Sigmoid colon (tissue), 7 donors: Measurements from ENCODE around the gene ME3. TPM values are rescaled to one million over a fixed set of nuclear protein-coding genes. Genes with fewer than 3 reads are reported as not detected.

Experiments used
- DNase-seq: peaks from one replicate; pipeline ENCODE4 v3.0.0-alpha.2; 2019
- H3K27ac ChIP-seq, 4 donors: fragments of 200-600 bp; sonication (generic); one replicate each; pipeline ENCODE4 v1.5.1; 2016 to 2019; ENCODE audit warnings: mild to moderate bottlenecking in 1 of 4
- H3K27me3 ChIP-seq, 3 donors: fragments of 200-600 bp; sonication (generic); one replicate each; pipeline ENCODE4 v1.5.1; 2019; ENCODE audit warnings: mild to moderate bottlenecking in 1 of 3
- H3K36me3 ChIP-seq, 4 donors: fragments of 200-600 bp; sonication (generic); one replicate each; pipeline ENCODE4 v1.5.1; 2016 to 2019
- H3K4me1 ChIP-seq, 4 donors: fragments of 200-600 bp; sonication (generic); one replicate each; pipeline ENCODE4 v1.5.1; 2017 to 2019
- H3K4me3 ChIP-seq, 4 donors: fragments of 200-600 bp; sonication (generic); one replicate each; pipeline ENCODE4 v1.5.1; 2017 to 2019; ENCODE audit warnings: mild to moderate bottlenecking in 2 of 4, moderate library complexity in 1 of 4
- H3K9me3 ChIP-seq, 4 donors: fragments of 200-600 bp in 3 of 4; sonication (generic) in 3 of 4; one replicate each; pipeline versions ENCODE4 v1.5.1 to v1.6.1; 2013 to 2019
- EP300 ChIP-seq, 4 donors: sonication (generic); formaldehyde crosslinking; IDR thresholded peaks; one replicate each; pipeline ENCODE4 v1.6.1; 2017; ENCODE audit warnings: antibody characterized with exemption in 4 of 4
- POLR2A ChIP-seq, 2 donors: fragments of 450-650 bp; IDR thresholded peaks; one replicate each; pipeline ENCODE4 v1.6.1; 2016; ENCODE audit warnings: antibody characterized with exemption in 2 of 2, mild to moderate bottlenecking in 2 of 2, moderate library complexity in 2 of 2
- POLR2AphosphoS5 ChIP-seq, 4 donors: sonication (generic); formaldehyde crosslinking; IDR thresholded peaks; one replicate each; pipeline ENCODE4 v1.6.1; 2017; ENCODE audit warnings: antibody characterized with exemption in 4 of 4
- WGBS, 2 donors: extraction: QIAGEN DNeasy Blood & Tissue Kit; methylation state at CpG; one replicate each; pipeline ENCODE4 v1.1.7; 2013; 5-methylcytosine and 5-hydroxymethylcytosine counted together
- intact Hi-C: fragments of 100-400 bp; cut with DNase I; formaldehyde crosslinking; loops from one replicate; pipeline ENCODE4 v1.15.1; 2023
- polyA plus RNA-seq, 3 donors: library from polyadenylated mRNA; stranded (reverse); fragments of 200-250 nt; gene quantifications; one replicate each; pipeline ENCODE4 v1.2.3, GENCODE V29; 2013
- total RNA-seq, 4 donors: library from RNA; depleted of rRNA; stranded (reverse); fragments of >200 nt; gene quantifications; one replicate each; pipeline ENCODE4 v1.1.0, GENCODE V29; 2016
- TF ChIP-seq, protein P1 (sequence below), 4 experiments: fragments of 450-650 bp in 3 of 4; fragments of 200-600 bp in 1 of 4; IDR thresholded peaks; one replicate each; pipeline ENCODE4 v1.5.1; 2016 to 2019; ENCODE audit warnings: antibody characterized with exemption in 4 of 4, mild to moderate bottlenecking in 3 of 4, moderate library complexity in 2 of 4
- donor health status: healthy with polysubstance abuse.
- donor health status: Bipolar disorder and iron deficiency.
- donor health status: healthy.

Gene ME3
- total RNA-seq, result 10 to 100 TPM; 25.5 to 53.2 (median 37.0) TPM
- 10 to 100 TPM in 2 of 3 donors, 1 to 10 TPM in 1; 7.8 to 13.6 (median 10.9) TPM for polyA plus RNA-seq

DNA sequence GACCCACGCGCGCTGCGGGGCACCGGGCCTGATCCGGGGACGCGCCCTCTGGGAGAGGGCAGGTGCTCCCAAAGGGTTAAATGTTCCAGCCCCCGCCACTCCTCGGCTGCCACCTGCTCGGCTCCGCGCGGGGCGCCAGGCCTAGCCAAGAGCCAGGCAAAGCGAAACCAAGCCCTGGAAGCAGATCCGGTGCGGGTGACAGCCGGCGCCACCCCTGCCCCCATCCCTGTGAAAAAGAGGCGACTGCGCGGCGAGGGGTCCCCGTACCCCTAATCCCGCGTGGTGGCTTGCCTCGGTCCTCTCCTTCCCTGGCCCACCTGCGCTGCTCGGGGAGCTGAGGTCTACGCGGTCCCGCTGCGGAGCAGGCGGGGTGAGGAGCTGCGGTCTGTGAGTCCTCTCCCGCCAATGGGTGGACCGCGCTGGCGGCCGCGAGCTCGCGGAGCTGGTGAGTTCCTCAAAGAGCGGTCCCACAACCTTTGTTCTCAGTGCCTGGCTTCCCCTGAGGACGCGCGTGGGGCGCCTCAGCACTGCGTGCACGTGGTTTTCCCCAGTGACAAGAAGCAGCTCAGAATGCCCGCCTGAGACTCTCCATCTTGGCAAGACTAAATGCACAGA, at the start of gene ME3:
ME3 (minus strand) TSS at position 610 of the 615 bp plus-strand sequence.
- Histone ChIP-seq H3K36me3 (no peaks in the 10 kb centered on the region), H3K27ac (peak within 1 kb of the TSS; percentile 88 to 98 (median 92)), H3K4me1 (peaks cover 0 to 73% (median 50%) of the 10 kb centered on the region in 4 donors), H3K9me3 (no peaks in the 10 kb centered on the region), H3K4me3 (peak within 1 kb of the TSS; percentile 51 to 75 (median 69)), H3K27me3 (no peaks in the 10 kb centered on the region)
- TF ChIP-seq EP300 (IDR thresholded peaks at IDR 0.05) (peak in 1 of 4 donors; percentile 31), POLR2A (IDR thresholded peaks at IDR 0.05) (peak in 1 of 2 donors; percentile 27), POLR2AphosphoS5 (IDR thresholded peaks at IDR 0.05) (peak in 3 of 4 donors; percentile 25 to 76 (median 35))
- TF ChIP-seq, protein P1, sequence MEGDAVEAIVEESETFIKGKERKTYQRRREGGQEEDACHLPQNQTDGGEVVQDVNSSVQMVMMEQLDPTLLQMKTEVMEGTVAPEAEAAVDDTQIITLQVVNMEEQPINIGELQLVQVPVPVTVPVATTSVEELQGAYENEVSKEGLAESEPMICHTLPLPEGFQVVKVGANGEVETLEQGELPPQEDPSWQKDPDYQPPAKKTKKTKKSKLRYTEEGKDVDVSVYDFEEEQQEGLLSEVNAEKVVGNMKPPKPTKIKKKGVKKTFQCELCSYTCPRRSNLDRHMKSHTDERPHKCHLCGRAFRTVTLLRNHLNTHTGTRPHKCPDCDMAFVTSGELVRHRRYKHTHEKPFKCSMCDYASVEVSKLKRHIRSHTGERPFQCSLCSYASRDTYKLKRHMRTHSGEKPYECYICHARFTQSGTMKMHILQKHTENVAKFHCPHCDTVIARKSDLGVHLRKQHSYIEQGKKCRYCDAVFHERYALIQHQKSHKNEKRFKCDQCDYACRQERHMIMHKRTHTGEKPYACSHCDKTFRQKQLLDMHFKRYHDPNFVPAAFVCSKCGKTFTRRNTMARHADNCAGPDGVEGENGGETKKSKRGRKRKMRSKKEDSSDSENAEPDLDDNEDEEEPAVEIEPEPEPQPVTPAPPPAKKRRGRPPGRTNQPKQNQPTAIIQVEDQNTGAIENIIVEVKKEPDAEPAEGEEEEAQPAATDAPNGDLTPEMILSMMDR (IDR thresholded peaks at IDR 0.05), result no peak
- peak; percentile 89 for DNase-seq
- 1% methylated on average over 52 of the region's 52 CpGs for WGBS, 2 donors
- intact Hi-C loops, result loop anchor here (2.0 to 5.0 kb wide), 6 partner anchors 43 to 215 kb away; partner anchors contain the start of gene PRSS23

DNA sequence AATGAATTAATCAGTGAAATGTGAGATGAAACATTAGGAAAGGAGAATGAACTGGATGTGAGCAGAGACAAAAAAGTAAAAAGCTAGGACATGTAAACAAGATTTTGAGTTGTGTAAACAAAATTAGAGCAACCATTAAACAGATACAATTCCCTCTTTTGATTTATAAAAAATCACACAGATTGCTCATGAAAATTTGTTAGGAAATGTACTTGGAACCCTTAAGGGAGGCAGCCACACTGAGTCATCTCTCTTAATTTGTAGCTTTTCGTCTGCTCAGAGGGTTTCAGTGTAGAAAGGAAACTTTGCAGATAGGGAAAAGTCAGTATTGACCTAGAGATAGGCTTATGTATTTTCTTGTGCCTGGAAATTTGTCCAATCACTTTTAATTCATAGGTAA, 49.6 kb upstream of the ME3 start:
- WGBS, 2 donors, result 76 to 79% methylated on average over 1 of the region's 1 CpG
- no peaks in the 10 kb centered on the region for H3K4me1 ChIP-seq
- peaks cover 0 to 7% (median 0%) of the 10 kb centered on the region in 4 donors for H3K9me3 ChIP-seq
- intact Hi-C loops, result no loop called here
- H3K27me3 ChIP-seq, result no peaks in the 10 kb centered on the region
- no peaks in the 10 kb centered on the region for H3K36me3 ChIP-seq
- no peak overlapping the region for H3K4me3 ChIP-seq
- no peak overlapping the region for H3K27ac ChIP-seq
- TF ChIP-seq POLR2A (IDR thresholded peaks at IDR 0.05), result no peak
- TF ChIP-seq EP300 (IDR thresholded peaks at IDR 0.05), result no peak
- TF ChIP-seq, protein P1 (IDR thresholded peaks at IDR 0.05), result no peak
- TF ChIP-seq POLR2AphosphoS5 (IDR thresholded peaks at IDR 0.05), result no peak
- DNase-seq, result no peak

DNA sequence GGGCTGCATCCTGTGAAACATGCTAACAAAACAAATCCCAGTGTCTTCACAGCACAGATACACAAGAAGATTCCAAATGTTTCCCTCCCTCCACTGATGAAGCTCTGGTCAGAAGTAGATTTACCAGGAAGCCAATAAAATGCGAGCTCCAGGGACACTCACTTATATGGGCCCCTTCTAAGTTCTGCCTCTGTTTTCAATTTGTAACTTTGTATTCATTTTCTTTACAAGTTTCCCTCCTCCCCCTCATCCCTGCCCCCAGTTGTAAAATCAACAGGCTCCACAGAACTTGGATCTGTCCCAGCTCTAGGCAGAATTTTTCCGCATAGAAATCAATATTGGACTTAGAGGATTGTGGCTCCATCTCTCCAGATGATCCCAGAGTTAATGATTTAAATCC, 48.1 kb upstream of the ME3 start:
- Histone ChIP-seq H3K36me3 (no peaks in the 10 kb centered on the region), H3K27me3 (no peaks in the 10 kb centered on the region), H3K4me3 (no peak overlapping the region), H3K27ac (no peak overlapping the region), H3K4me1 (no peaks in the 10 kb centered on the region), H3K9me3 (peaks cover 0 to 7% (median 0%) of the 10 kb centered on the region in 4 donors)
- intact Hi-C loops, result no loop called here
- WGBS, 2 donors, result 89% methylated on average over 2 of the region's 2 CpGs
- TF ChIP-seq POLR2A (IDR thresholded peaks at IDR 0.05) (no peak), POLR2AphosphoS5 (IDR thresholded peaks at IDR 0.05) (no peak), EP300 (IDR thresholded peaks at IDR 0.05) (no peak)
- TF ChIP-seq, protein P1 (IDR thresholded peaks at IDR 0.05), result no peak
- DNase-seq, result no peak

DNA sequence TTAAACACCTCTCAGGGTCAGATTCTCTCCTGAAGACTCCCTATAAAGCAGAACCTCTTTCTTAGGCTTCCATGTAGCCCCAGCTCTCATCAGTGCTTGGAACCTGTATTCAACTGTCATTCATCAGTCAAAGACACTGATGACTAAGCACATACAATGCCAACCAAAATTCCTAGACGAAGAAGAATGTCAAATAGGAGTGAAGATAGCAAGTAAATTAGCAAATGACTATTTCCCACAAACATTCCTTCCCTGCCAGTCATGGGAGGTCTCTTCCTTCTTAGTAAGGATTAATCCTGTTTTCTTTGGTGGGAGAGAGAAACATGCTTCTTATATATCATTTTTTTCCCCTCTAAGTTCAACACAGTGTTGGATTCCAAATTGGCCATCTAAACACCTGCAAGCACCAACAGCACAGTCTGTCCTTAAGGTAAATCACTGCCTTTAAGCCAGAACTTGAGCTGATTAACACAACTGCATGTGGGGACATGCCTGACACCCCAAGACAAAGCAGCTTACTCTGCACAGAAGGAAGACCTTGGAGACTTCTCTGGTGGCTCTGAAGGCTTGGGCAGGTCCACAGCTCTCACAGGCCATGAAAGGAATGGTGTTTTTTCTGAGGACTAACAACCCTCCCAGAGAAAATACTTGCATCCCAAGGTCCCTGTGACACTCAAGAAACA, 47.5 kb upstream of the ME3 start:
- Histone ChIP-seq H3K27ac (no peak overlapping the region), H3K4me1 (no peaks in the 10 kb centered on the region), H3K4me3 (no peak overlapping the region), H3K27me3 (no peaks in the 10 kb centered on the region), H3K36me3 (no peaks in the 10 kb centered on the region), H3K9me3 (peaks cover 0 to 7% (median 0%) of the 10 kb centered on the region in 4 donors)
- intact Hi-C loops, result no loop called here
- 79 to 87% methylated on average over 1 of the region's 1 CpG for WGBS, 2 donors
- no peak for DNase-seq
- TF ChIP-seq POLR2AphosphoS5 (IDR thresholded peaks at IDR 0.05) (no peak), EP300 (IDR thresholded peaks at IDR 0.05) (no peak), POLR2A (IDR thresholded peaks at IDR 0.05) (no peak)
- TF ChIP-seq, protein P1 (IDR thresholded peaks at IDR 0.05), result no peak
